Measurements from ENCODE around the gene GEMIN8.

GRCh38 chrX:14027511-14028019 lies 2.1 kb downstream of the GEMIN8 start:
- TF ChIP-seq HDAC2 (IDR thresholded peaks at IDR 0.05) (no peak), CTCF (IDR thresholded peaks at IDR 0.05) (no peak), POLR2A (IDR thresholded peaks at IDR 0.05; ENCODE audit: low read length) (no peak), REST (IDR thresholded peaks at IDR 0.05) (no peak), SREBF2 (IDR thresholded peaks at IDR 0.05) (no peak), CHD4 (IDR thresholded peaks at IDR 0.05; ENCODE audit: borderline replicate concordance) (no peak), RAD21 (conservative IDR thresholded peaks at IDR 0.05 in 1 of 2, IDR thresholded peaks at IDR 0.05 in 1 of 2) (no peak), GATA3 (IDR thresholded peaks at IDR 0.05; ENCODE audit: borderline replicate concordance) (no peak)
